HepG2 (cell line): ENCODE results near the gene SCARF1. TPM values are rescaled to one million over a fixed set of nuclear protein-coding genes. Genes with fewer than 3 reads are reported as not detected.

ENCODE experiments used
- ATF5 ChIP-seq: sonication (generic); formaldehyde crosslinking; IDR thresholded peaks from 2 replicates; pipeline ENCODE4 v1.4.0; 2020; ENCODE audit warnings: mild to moderate bottlenecking, low read depth, missing genetic modification reagents
- CEBPG ChIP-seq: IDR thresholded peaks from 2 replicates; pipeline ENCODE4 v1.6.1; 2016
- FUBP1 ChIP-seq: sonication (generic); formaldehyde crosslinking; IDR thresholded peaks from 2 replicates; pipeline ENCODE4 v1.5.1; 2020; ENCODE audit warnings: missing genetic modification reagents, mild to moderate bottlenecking, borderline replicate concordance
- HNF4A ChIP-seq: sonication (generic); formaldehyde crosslinking; IDR thresholded peaks from 2 replicates; pipeline ENCODE4 v1.4.0; 2020; ENCODE audit warnings: missing genetic modification reagents
- KLF16 ChIP-seq, 2 experiments: sonication (generic) in 1 of 2; formaldehyde crosslinking in 1 of 2; IDR thresholded peaks; 2 replicates each; pipeline versions ENCODE4 v1.6.1 to v1.8.0; 2016 to 2023; ENCODE audit warnings: missing genetic modification reagents in 2 of 2, missing compliant biosample characterization in 1 of 2
- NR0B2 ChIP-seq: sonication (generic); formaldehyde crosslinking; IDR thresholded peaks from 2 replicates; pipeline ENCODE4 v1.4.0; 2020; ENCODE audit warnings: mild to moderate bottlenecking, missing genetic modification reagents
- RAD21 ChIP-seq: fragments of 450-650 bp; formaldehyde crosslinking; IDR thresholded peaks from 2 replicates; pipeline ENCODE4 v1.5.0; 2020; ENCODE audit warnings: mild to moderate bottlenecking
- TAF15 ChIP-seq: fragments of 200-400 bp; formaldehyde crosslinking; IDR thresholded peaks from one replicate; pipeline ENCODE4 v1.6.1; 2018; ENCODE audit warnings: mild to moderate bottlenecking, low read depth, low read length; ENCODE audit not compliant: poor library complexity, severe bottlenecking
- THAP11 ChIP-seq: IDR thresholded peaks from 2 replicates; pipeline ENCODE4 v1.6.1; 2016; ENCODE audit warnings: missing biosample characterization, missing genetic modification reagents
- THAP7 ChIP-seq: sonication (generic); formaldehyde crosslinking; IDR thresholded peaks from 2 replicates; pipeline ENCODE4 v1.8.1; 2023; ENCODE audit warnings: mild to moderate bottlenecking, missing genetic modification reagents
- TRAFD1 ChIP-seq: sonication (generic); formaldehyde crosslinking; IDR thresholded peaks from 2 replicates; pipeline ENCODE4 v1.5.1; 2020; ENCODE audit warnings: missing genetic modification reagents, mild to moderate bottlenecking, borderline replicate concordance
- USF2 ChIP-seq, 2 experiments: sonication (generic) in 1 of 2; formaldehyde crosslinking in 1 of 2; IDR thresholded peaks; 2 replicates each; pipeline versions ENCODE4 v1.5.1 to v1.6.1; 2011 to 2020; ENCODE audit warnings: borderline replicate concordance in 1 of 2, low read depth in 1 of 2, low read length in 1 of 2, mild to moderate bottlenecking in 1 of 2, missing genetic modification reagents in 1 of 2, moderate library complexity in 1 of 2
- ZIK1 ChIP-seq: sonication (generic); formaldehyde crosslinking; IDR thresholded peaks from 2 replicates; pipeline ENCODE4 v1.5.0; 2020; ENCODE audit warnings: mild to moderate bottlenecking, low read depth, missing genetic modification reagents, borderline replicate concordance
- ZNF570 ChIP-seq: sonication (generic); formaldehyde crosslinking; IDR thresholded peaks from 2 replicates; pipeline ENCODE4 v1.4.0; 2020; ENCODE audit warnings: mild to moderate bottlenecking, missing genetic modification reagents, borderline replicate concordance
- ZNF605 ChIP-seq: sonication (generic); formaldehyde crosslinking; IDR thresholded peaks from 2 replicates; pipeline ENCODE4 v1.8.0; 2022; ENCODE audit warnings: mild to moderate bottlenecking, missing genetic modification reagents
- ZNF644 ChIP-seq: IDR thresholded peaks from 2 replicates; pipeline ENCODE4 v1.6.1; 2016; ENCODE audit warnings: low read depth
- ZNF710 ChIP-seq: sonication (generic); formaldehyde crosslinking; IDR thresholded peaks from 2 replicates; pipeline ENCODE4 v1.5.0; 2020; ENCODE audit warnings: mild to moderate bottlenecking, missing genetic modification reagents, borderline replicate concordance
- ZNF792 ChIP-seq: IDR thresholded peaks from 2 replicates; pipeline ENCODE4 v1.6.1; 2016
- polyA plus RNA-seq, 8 experiments: library from polyadenylated mRNA; depleted of rRNA in 3 of 8; stranded (reverse) in 7 of 8; unstranded in 1 of 8; fragments of >200 nt; fragmentation: Illumina TruSeq in 4 of 8; extraction: Trizol in 4 of 8; gene quantifications; 2 replicates each; pipeline versions ENCODE4 v1.2.1 to v1.2.3, GENCODE V29; 2011 to 2016; ENCODE audit warnings: low read depth in 4 of 8, missing spikeins in 1 of 8, mixed read lengths in 1 of 8; ENCODE audit not compliant: insufficient read depth in 1 of 8
- total RNA-seq, 5 experiments: library from RNA; depleted of rRNA; stranded (reverse); fragments of >200 nt; fragmentation: Illumina TruSeq; extraction: Trizol; gene quantifications; 2 replicates each; pipeline ENCODE4 v1.2.3, GENCODE V29; 2016; ENCODE audit warnings: low read depth in 1 of 5

SCARF1 gene
- total and polyA plus RNA-seq, 2 of the 13 experiments (the other 11 are each of a cell fraction or from before 2014, with no cell fraction given) = 0.24 to 0.71 TPM

GRCh38 chr17:1606352-1606985, 39.1 kb downstream of the SCARF1 start (continued):
- TF ChIP-seq ZNF710 (CRISPR knock-in tag) = 0 out of 2 replicates have a peak, but pooled peaks have one; percentile 42
- no peak for TF ChIP-seq RAD21 (CRISPR knock-in tag)
- no peak for TF ChIP-seq ZNF570
- no peak for TF ChIP-seq USF2 (IDR thresholded peaks at IDR 0.05; ENCODE audit: low read depth, low read length)
- TF ChIP-seq USF2 (CRISPR knock-in tag; IDR thresholded peaks at IDR 0.05; ENCODE audit: borderline replicate concordance) = no peak
- no peak for TF ChIP-seq ZIK1 (CRISPR knock-in tag)
- peak; percentile 51; the same call in 1 of the 2 replicates for TF ChIP-seq HNF4A
- TF ChIP-seq THAP7 (CRISPR knock-in tag) = 0 out of 2 replicates have a peak, but pooled peaks have one; percentile 65
- 0 out of 2 replicates have a peak, but pooled peaks have one; percentile 15 for TF ChIP-seq NR0B2
- TF ChIP-seq ZNF792 (CRISPR knock-in tag) = no peak
- TF ChIP-seq ATF5 (CRISPR knock-in tag) = no peak
- TF ChIP-seq THAP11 (CRISPR knock-in tag) = no peak
- TF ChIP-seq CEBPG (CRISPR knock-in tag) = no peak
- TF ChIP-seq TAF15 = no peak
- TF ChIP-seq ZNF605 (CRISPR knock-in tag) = peak; percentile 36; the same call in 1 of the 2 replicates
- no peak for TF ChIP-seq FUBP1 (CRISPR knock-in tag)
- TF ChIP-seq KLF16 (CRISPR knock-in tag; IDR thresholded peaks at IDR 0.05) = 0 out of 4 replicates have a peak, but pooled peaks of 1 of the 2 experiments have one; percentile 29
- no peak for TF ChIP-seq ZNF644 (CRISPR knock-in tag)
- TF ChIP-seq TRAFD1 = no peak
